Erythroblast (primary cell): Measurements from ENCODE around the gene CFHR3.

Experiments
- GATA1 ChIP-seq: IDR thresholded peaks from 2 replicates; pipeline ENCODE4 v1.6.1; 2011; ENCODE audit warnings: low read depth, mild to moderate bottlenecking, control low read depth, low read length, moderate library complexity
- POLR2A ChIP-seq: IDR thresholded peaks from 2 replicates; pipeline ENCODE4 v1.6.1; 2011; ENCODE audit warnings: mild to moderate bottlenecking, low read length

DNA sequence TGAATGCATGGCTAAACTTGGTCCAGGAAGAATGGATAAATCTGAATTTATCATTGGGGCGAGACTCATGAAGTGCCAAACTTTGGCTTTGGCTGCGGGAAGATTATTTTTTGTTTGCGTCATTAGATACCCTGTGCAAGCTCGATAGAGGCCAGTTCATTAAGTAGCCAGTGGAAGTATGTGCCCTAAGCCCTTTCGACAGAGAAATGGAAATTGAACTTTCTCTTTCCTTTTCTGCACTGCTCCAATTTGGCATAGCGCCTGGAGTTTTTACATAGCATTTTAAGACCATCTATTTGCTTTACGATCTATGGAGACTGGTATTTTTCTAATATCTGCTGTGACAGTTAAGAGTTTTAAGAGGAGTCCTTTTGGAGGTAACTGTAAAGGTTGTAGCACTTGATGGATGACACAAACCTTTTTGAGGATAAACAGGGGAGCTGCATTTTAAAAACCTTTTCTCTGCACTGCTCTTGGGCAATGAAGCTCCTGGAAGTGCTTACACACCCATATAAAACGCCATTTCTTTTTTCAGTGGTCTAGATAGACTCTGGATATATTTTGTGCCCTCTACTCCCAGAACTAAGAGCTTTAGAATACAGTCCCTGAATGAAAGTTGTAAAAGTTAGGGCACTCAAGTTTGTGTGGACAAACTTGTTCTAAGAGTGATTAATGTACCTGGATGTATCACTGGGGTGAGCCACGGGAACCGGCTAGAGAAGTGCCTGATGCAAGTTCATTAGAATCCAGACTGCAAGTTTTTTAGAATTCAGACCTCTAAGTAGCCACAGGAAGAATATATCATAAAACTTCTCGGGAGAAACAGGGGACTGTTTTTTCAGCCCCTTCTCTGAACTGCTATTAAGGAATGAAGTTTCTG, 41.3 kb upstream of the CFHR3 start:
- no peak for TF ChIP-seq GATA1
- no peak for TF ChIP-seq POLR2A
